Heart right ventricle (tissue), 16 donors: ENCODE measurements around the gene SYT14. TPM values are rescaled to one million over a fixed set of nuclear protein-coding genes. Genes with fewer than 3 reads are reported as not detected.

Experiments used
- ATAC-seq, 8 donors: fragments of 200-7000 bp; cut with Tn5 transposase; one replicate each; pipeline ENCODE4 v1.9.1; 2020; ENCODE audit warnings: mild to moderate bottlenecking in 8 of 8, moderate library complexity in 8 of 8, moderate number of reproducible peaks in 1 of 8
- DNase-seq, 2 donors: peaks; one replicate each; pipeline ENCODE4 v3.0.0-alpha.2; 2020
- H3K27ac ChIP-seq, 10 donors: fragments of 200-600 bp; sonication (generic) in 2 of 10; one replicate each; pipeline versions ENCODE4 v1.5.0 to v1.8.0; 2020 to 2022; ENCODE audit warnings: mild to moderate bottlenecking in 3 of 10
- H3K27me3 ChIP-seq, 7 donors: fragments of 200-600 bp; one replicate each; pipeline ENCODE4 v1.8.0; 2021 to 2022; ENCODE audit warnings: mild to moderate bottlenecking in 2 of 7
- H3K36me3 ChIP-seq, 9 donors: fragments of 200-600 bp; sonication (generic) in 1 of 9; one replicate each; pipeline versions ENCODE4 v1.5.0 to v1.8.0; 2020 to 2022; ENCODE audit warnings: mild to moderate bottlenecking in 2 of 9
- H3K4me1 ChIP-seq, 9 donors: fragments of 200-600 bp; sonication (generic) in 1 of 9; one replicate each; pipeline versions ENCODE4 v1.5.0 to v1.8.0; 2020 to 2022; ENCODE audit warnings: mild to moderate bottlenecking in 4 of 9
- H3K4me3 ChIP-seq, 10 donors: fragments of 200-600 bp; sonication (generic) in 2 of 10; one replicate each; pipeline versions ENCODE4 v1.5.0 to v1.8.0; 2020 to 2022; ENCODE audit warnings: mild to moderate bottlenecking in 7 of 10, moderate library complexity in 2 of 10
- H3K9me3 ChIP-seq, 11 donors: fragments of 200-600 bp in 10 of 11; sonication (generic) in 2 of 11; one replicate each; pipeline versions ENCODE4 v1.5.0 to v1.8.0; 2013 to 2022; ENCODE audit warnings: mild to moderate bottlenecking in 2 of 11, control low read depth in 1 of 11, moderate library complexity in 1 of 11
- WGBS, 2 donors: extraction: QIAGEN DNeasy Blood & Tissue Kit; methylation state at CpG; one replicate each; pipeline ENCODE4 v1.1.7; 2013; ENCODE audit warnings: inconsistent platforms in 1 of 2; 5-methylcytosine and 5-hydroxymethylcytosine counted together
- intact Hi-C, 10 donors: fragments of 100-400 bp; cut with DNase I; formaldehyde crosslinking; loops; one replicate each; pipeline versions ENCODE4 v1.11.1 to v1.14.2; 2022
- polyA plus RNA-seq, 2 donors: library from polyadenylated mRNA; stranded (reverse); fragments of 200-250 nt; gene quantifications; one replicate each; pipeline ENCODE4 v1.2.3, GENCODE V29; 2013
- total RNA-seq, 10 donors: library from RNA; stranded (reverse); fragmentation: NEBNext Ultra II Directional in 3 of 10; extraction: Animal tissue kit (Norgen Biotek cat#: 25700) in 3 of 10; gene quantifications; one replicate each; pipeline versions ENCODE4 v1.2.1 to v1.2.4, GENCODE V29; 2021 to 2023
- TF ChIP-seq, protein P1 (sequence below), 9 donors: fragments of 200-600 bp; sonication (generic) in 2 of 9; IDR thresholded peaks; one replicate each; pipeline versions ENCODE4 v1.5.0 to v1.8.0; 2021 to 2022; ENCODE audit warnings: antibody characterized with exemption in 9 of 9, mild to moderate bottlenecking in 5 of 9, moderate library complexity in 1 of 9
- donor health status: Arrhythmogenic right ventricular cardiomyopathy.
- donor health status: ischemic (EF 13 %, LVEDD 7.1; RV severe dilation, severe dysfunction).
- donor health status: healthy with polysubstance abuse.
- donor health status: DM: no; HTN: yes; CAD: no.
- donor health status: DM: no; HTN: no; CAD: no.
- donor health status: ischemic (EF 25% LVEDD 6.9; RV normal size, moderate dysfunction).
- donor health status: ischemic (EF 25% LVEDD 5.7; RV mildly dilated, moderate dysfunction).
- donor health status: healthy.
- donor health status: DM: yes; HTN: yes; CAD: no.
- donor health status: Ischemic cardiomyopathy.
- donor health status: ischemic (EF 35%, LVEDD 5.7; RV mildly dilated, moderate dysfunction).
- donor health status: nonischemic (EF 11% LVEDD 7.7; RV severe dilation, severe dysfunction).
- donor health status: DM: yes; HTN: yes; CAD: no.
- donor health status: PGD.
- donor health status: ischemic (EF 29% LVEDD 5.4; RV normal size, mild dysfunction).
- donor health status: nonischemic (EF 23%, LVEDD 6.1; RV moderate dilation, normal function).

SYT14 gene
- total and polyA plus RNA-seq, 12 donors, result 0.06 TPM; not detected in 11

DNA sequence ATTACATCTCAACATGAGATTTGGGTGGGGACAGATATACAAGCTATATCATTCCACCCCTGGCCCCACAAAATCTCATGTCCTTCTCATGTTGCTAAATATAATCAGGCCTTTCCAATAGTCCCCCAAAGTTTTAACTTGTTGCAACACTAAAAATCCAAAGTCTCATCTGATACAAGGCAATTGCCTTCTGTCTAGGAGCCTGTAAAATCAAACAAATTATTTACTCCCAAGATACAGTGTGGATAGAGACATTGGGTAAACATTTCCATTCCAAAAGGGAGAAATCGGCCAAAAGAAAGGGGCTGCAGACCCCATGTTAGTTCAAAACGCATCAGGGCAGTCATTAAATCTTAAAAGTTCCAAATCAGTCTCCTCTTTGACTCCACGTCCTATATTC is 47.0 kb downstream of the SYT14 start:
- no peak for ATAC-seq
- intact Hi-C loops, result loop anchor here in 4 of 10 donors (5.0 to 10.0 kb wide), 5 partner anchors 118 to 418 kb away; no protein-coding TSS in a partner anchor
- WGBS, 2 donors, result 79 to 82% methylated on average over 3 of the region's 3 CpGs
- TF ChIP-seq, protein P1, sequence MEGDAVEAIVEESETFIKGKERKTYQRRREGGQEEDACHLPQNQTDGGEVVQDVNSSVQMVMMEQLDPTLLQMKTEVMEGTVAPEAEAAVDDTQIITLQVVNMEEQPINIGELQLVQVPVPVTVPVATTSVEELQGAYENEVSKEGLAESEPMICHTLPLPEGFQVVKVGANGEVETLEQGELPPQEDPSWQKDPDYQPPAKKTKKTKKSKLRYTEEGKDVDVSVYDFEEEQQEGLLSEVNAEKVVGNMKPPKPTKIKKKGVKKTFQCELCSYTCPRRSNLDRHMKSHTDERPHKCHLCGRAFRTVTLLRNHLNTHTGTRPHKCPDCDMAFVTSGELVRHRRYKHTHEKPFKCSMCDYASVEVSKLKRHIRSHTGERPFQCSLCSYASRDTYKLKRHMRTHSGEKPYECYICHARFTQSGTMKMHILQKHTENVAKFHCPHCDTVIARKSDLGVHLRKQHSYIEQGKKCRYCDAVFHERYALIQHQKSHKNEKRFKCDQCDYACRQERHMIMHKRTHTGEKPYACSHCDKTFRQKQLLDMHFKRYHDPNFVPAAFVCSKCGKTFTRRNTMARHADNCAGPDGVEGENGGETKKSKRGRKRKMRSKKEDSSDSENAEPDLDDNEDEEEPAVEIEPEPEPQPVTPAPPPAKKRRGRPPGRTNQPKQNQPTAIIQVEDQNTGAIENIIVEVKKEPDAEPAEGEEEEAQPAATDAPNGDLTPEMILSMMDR (IDR thresholded peaks at IDR 0.05), result no peak
- H3K27ac ChIP-seq, result no peak overlapping the region
- peaks cover 0 to 7% (median 0%) of the 10 kb centered on the region in 11 donors for H3K9me3 ChIP-seq
- H3K4me1 ChIP-seq, result no peaks in the 10 kb centered on the region
- no peaks in the 10 kb centered on the region for H3K36me3 ChIP-seq
- H3K4me3 ChIP-seq, result no peak overlapping the region
- H3K27me3 ChIP-seq, result peaks cover 0 to 25% (median 14%) of the 10 kb centered on the region in 7 donors
- DNase-seq, result no peak

DNA sequence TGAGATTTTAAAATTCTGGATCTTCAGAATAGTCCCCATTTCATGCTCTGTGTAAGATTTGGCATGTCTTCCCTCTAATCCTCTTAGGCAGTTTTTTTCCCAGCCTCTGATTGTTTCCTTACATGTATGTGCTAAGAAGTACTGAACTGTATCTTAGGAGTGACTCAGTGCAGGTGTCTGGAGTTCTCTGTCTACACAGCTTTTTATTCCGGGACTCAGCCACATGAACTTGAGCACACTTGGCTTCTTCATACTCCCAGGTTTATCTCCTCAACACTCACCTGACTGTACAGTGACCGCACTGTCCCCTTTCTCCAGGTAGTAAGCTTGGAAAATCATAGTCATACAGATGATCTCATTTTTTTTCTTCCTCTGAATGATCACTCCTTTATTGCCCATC is 50.7 kb downstream of the SYT14 start:
- Histone ChIP-seq H3K36me3 (no peaks in the 10 kb centered on the region), H3K4me3 (no peak overlapping the region), H3K27me3 (peaks cover 0 to 38% (median 18%) of the 10 kb centered on the region in 7 donors), H3K27ac (no peak overlapping the region), H3K4me1 (no peaks in the 10 kb centered on the region), H3K9me3 (peaks cover 0 to 7% (median 0%) of the 10 kb centered on the region in 11 donors)
- intact Hi-C loops, result loop anchor here in 8 of 10 donors (1.0 to 10.0 kb wide), 8 partner anchors 121 to 421 kb away; no protein-coding TSS in a partner anchor
- 82 to 86% methylated on average over 2 of the region's 2 CpGs for WGBS, 2 donors
- ATAC-seq, result no peak
- TF ChIP-seq, protein P1 (IDR thresholded peaks at IDR 0.05), result no peak
- DNase-seq, result no peak

DNA sequence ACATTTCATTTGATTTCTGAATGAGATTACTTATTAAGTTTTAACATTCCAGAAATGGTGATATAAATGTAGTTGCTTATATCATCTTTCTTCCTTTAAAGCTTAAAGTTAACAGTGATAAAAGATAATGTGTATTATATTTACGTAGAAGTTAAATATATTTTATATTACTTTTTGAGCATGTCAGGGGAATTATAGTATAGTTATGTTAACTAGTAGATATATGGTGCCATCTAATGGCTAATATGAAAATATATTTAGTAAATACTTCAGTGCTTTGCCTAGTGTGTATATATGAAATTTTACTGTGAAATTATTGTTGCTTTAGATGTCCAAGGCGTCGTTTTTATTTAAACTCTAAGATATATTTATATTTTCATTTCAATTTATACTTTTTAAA is 51.5 kb downstream of the SYT14 start:
- Histone ChIP-seq H3K36me3 (no peaks in the 10 kb centered on the region), H3K27me3 (peaks cover 0 to 36% (median 18%) of the 10 kb centered on the region in 7 donors), H3K4me3 (no peak overlapping the region), H3K27ac (no peak overlapping the region), H3K4me1 (no peaks in the 10 kb centered on the region), H3K9me3 (peaks cover 0 to 7% (median 0%) of the 10 kb centered on the region in 11 donors)
- 29 to 32% methylated on average over 3 of the region's 3 CpGs for WGBS, 2 donors
- TF ChIP-seq, protein P1 (IDR thresholded peaks at IDR 0.05), result peak in 8 of 9 donors; percentile 6 to 52 (median 28)
- intact Hi-C loops, result loop anchor here in 8 of 10 donors (1.0 to 10.0 kb wide), 8 partner anchors 122 to 422 kb away; no protein-coding TSS in a partner anchor
- no peak for DNase-seq
- no peak for ATAC-seq

DNA sequence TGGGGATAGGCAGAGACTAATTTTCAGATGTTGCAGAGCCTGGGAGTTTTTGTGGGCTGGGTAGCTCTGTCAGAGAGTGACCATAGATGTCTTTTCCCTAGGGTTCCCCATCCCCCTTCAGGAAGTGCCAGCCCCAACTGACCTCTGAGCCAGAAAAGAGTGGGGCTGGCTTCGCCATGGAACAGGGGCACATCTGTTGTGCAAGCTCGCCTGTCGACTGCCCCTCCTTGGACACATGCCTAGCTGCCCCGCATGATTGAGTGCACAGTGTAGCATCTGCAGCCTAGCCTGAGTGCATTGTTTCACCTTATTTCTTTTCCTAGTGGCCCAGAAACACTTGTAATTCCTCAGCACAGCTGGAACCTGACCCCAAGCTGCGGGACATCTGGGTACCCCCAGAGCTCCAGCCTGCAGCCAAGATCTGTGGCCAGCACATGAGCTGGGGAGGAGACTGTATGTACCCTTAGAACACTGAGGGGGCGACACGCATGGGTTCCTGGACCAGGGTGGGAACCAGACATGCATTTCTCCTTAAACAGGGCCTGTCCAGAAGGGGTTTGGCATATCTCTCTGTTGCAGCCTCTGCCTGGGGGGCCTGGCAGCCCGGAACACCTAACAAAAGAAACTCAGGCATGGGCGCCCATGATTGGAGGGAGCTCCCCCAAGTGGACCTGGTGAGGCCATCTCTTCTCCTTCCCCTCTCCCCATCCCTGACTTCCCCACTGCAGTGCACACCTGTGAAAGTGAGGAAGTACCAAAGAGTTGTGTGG is 55.2 kb downstream of the SYT14 start:
- H3K4me1 ChIP-seq, result no peaks in the 10 kb centered on the region
- DNase-seq (no peak), ATAC-seq (no peak)
- H3K4me3 ChIP-seq, result no peak overlapping the region
- H3K9me3 ChIP-seq, result no peaks in the 10 kb centered on the region
- no peak overlapping the region for H3K27ac ChIP-seq
- intact Hi-C loops, result loop anchor here in 2 of 10 donors (5.0 to 10.0 kb wide), 2 partner anchors 131 to 418 kb away; no protein-coding TSS in a partner anchor
- H3K27me3 ChIP-seq, result peaks cover 0 to 33% (median 10%) of the 10 kb centered on the region in 7 donors
- H3K36me3 ChIP-seq, result no peaks in the 10 kb centered on the region
- TF ChIP-seq, protein P1 (IDR thresholded peaks at IDR 0.05), result no peak
- WGBS, 2 donors, result 65% methylated on average over 9 of the region's 9 CpGs
